Right ventricle myocardium superior (tissue), 1 donor: ENCODE measurements around the gene TAF4. TPM values are rescaled to one million over a fixed set of nuclear protein-coding genes. Genes with fewer than 3 reads are reported as not detected.
"Not testable (repeated sequence)": the region's sequence is repeated elsewhere in the genome, so short reads cannot be mapped to it uniquely, and the experiment has no call there.

ENCODE experiments used
- ATAC-seq: fragments of 200-7000 bp; cut with Tn5 transposase; one replicate; pipeline ENCODE4 v1.9.1; 2020; ENCODE audit warnings: mild to moderate bottlenecking; ENCODE audit not compliant: poor library complexity
- DNase-seq: peaks from one replicate; pipeline ENCODE4 v3.0.0-alpha.2; 2020
- intact Hi-C: fragments of 100-400 bp; cut with DNase I; formaldehyde crosslinking; loops from one replicate; pipeline ENCODE4 v1.11.2; 2022
- total RNA-seq: library from RNA; stranded (reverse); fragmentation: NEBNext Ultra II Directional; extraction: Animal tissue kit (Norgen Biotek cat#: 25700); gene quantifications from one replicate; pipeline ENCODE4 v1.2.1, GENCODE V29; 2021
- donor health status: DM: no; HTN: yes; CAD: no; lungs with severe emphysema.

TAF4 gene
- total RNA-seq, 1 donor from 2014 or later: 11.6 TPM

- ATAC-seq: no peak
- no peak for DNase-seq
- intact Hi-C loops: loop anchor here (5.0 kb wide), 1 partner anchor 70 kb away; no protein-coding TSS in a partner anchor
Observed at GRCh38 chr20:62062661-62063314, 2.9 kb downstream of the TAF4 start.

- intact Hi-C loops: loop anchor here (5.0 kb wide), 1 partner anchor 70 kb away; no protein-coding TSS in a partner anchor
- DNase-seq (no peak), ATAC-seq (no peak)
Observed at GRCh38 chr20:62061851-62062423, 3.7 kb downstream of the TAF4 start.

DNA sequence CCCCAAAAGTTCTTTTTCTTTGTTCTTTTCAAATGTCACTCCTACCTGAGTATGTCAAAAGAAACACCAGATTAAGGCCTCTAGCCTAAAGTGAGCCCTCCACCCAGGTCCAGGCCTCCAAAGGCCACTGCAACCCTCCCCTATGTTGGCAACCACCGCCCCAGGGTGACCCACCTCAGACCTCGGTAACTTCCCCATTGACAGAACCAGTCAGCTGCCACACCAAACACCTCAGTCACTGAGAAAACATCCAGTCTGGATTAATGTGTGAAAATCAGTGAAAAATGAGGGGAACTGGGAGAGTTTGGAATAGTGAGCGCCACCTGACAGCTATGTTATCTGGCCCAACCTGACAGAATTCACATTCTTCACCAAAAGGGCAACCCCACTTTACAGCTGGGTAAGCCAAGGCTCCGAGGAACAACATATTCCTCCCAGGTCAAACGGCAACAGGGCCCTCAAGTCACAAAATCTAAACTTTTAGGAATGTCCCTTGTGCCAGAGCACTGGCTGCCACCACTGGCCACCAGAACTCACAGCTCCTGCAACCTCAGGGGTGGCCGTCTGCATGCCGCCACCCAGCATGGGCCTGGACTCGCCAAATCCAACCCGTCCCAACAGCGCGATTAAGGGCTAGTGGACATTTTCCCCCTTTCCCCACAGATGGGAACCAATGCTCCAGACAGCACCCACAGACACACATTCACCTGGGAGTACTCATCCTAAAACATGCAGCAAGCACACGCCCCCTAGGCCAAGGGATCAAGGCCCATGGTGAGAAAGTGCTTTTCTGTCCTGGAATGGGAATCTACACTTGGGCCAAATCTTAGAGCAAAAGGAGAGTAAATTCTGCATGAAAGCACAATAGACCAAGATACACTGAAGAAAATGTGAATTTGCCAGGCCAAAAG lies 4.8 kb downstream of the TAF4 start:
- intact Hi-C loops: loop anchor here (5.0 kb wide), 1 partner anchor 71 kb away; no protein-coding TSS in a partner anchor
- DNase-seq (no peak), ATAC-seq (no peak)

- no peak for DNase-seq
- no peak for ATAC-seq
- intact Hi-C loops: loop anchor here (5.0 kb wide), 1 partner anchor 72 kb away; no protein-coding TSS in a partner anchor
Observed at GRCh38 chr20:62059920-62060630, 5.6 kb downstream of the TAF4 start.

GRCh38 chr20:62059401-62059800 lies 6.3 kb downstream of the TAF4 start:
- intact Hi-C loops: no loop called here
- DNase-seq (no peak), ATAC-seq (no peak)

DNA sequence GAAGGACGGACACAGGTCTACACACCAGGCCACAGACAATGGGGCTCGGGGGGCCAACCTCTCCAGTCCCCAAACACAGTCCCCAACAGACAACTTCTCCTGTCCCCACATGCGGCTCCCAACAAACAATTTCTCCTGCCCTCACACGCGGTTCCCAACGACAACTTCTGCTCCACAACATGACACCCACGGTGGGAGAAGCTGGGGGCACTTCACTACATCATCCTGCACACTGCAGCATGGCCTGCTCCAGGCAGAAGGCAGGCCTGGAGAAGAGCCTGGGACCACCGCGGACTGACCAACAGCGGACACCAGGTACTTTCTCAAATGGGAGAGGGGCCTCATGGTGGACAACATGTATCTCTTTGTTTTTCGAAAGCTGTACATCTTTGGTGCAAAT lies 6.7 kb downstream of the TAF4 start:
- ATAC-seq: no peak
- no peak for DNase-seq
- intact Hi-C loops: no loop called here

- intact Hi-C loops: no loop called here
- no peak for ATAC-seq
Observed at GRCh38 chr20:62056975-62057374, 8.7 kb downstream of the TAF4 start.

GRCh38 chr20:62056377-62056776 lies 9.3 kb downstream of the TAF4 start:
- ATAC-seq (no peak), DNase-seq (no peak)
- intact Hi-C loops: no loop called here

More at GRCh38 chr20:62056975-62057374, 8.7 kb downstream of the TAF4 start:
- DNase-seq: no peak

GRCh38 chr20:62055862-62056115 lies 9.9 kb downstream of the TAF4 start:
- ATAC-seq, DNase-seq, intact Hi-C loops: not testable (repeated sequence)

DNA sequence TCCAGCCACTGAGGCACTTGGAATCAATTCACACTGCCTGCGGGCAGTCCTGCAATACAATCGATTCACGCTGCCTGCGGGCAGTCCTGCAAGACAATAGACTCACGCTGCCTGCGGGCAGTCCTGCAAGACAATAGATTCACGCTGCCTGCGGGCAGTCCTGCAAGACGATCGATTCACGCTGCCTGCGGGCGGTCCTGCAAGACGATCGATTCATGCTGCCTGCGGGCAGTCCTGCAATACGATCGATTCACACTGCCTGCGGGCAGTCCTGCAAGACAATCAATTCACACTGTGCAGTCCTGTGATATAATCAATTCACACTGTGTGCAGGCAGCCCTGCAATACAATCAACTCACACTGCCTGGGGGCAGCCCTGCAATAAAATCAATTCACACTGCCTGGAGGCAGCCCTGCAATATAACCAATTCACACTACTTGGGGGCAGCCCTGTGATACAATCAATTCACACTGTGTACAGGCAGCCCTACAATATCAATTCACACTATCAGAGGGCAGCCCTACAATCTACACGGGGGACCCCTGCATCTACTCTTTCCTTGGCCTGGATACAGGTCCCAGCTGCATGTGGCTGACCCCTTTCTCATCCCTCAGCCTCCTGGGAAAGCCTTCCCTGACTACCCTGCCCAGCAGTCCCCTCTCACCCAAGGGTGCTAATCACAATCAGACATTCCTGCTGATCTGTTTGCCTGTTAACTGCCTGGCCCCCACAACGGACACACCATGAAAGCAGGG lies 10.4 kb downstream of the TAF4 start:
- intact Hi-C loops: no loop called here
- DNase-seq (no peak), ATAC-seq (no peak)

GRCh38 chr20:62054451-62054953 lies 11.2 kb downstream of the TAF4 start:
- DNase-seq (no peak), ATAC-seq (no peak)
- intact Hi-C loops: no loop called here

- DNase-seq (no peak), ATAC-seq (no peak)
- intact Hi-C loops: no loop called here
Observed at GRCh38 chr20:62053465-62054196, 12.1 kb downstream of the TAF4 start.

GRCh38 chr20:62052842-62053464 lies 12.7 kb downstream of the TAF4 start:
- intact Hi-C loops: no loop called here
- ATAC-seq (no peak), DNase-seq (no peak)

DNA sequence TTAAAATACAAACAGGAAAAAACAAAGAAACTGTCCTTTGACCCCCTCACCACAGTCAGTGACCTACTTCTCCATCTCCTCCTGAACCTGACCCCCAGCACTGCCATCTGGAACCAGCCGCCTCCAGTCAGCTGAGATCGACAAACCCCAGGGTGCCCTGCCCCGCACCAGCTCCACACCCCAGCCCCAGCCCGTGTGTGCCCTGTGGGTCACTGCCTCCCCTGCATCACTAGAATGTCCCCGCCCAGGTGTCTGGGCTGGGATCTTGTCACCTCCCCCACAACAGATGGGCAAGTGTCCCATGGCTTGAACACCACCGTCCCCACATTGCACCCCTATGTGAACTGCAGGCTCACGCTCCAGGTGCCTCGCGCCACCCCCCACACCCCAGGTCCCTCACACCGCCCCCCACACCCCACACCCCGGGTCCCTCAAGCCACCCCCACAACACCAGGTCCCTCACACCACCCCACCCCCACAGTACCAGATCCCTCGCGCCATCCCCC lies 13.3 kb downstream of the TAF4 start:
- intact Hi-C loops: no loop called here
- no peak for ATAC-seq
- no peak for DNase-seq

GRCh38 chr20:62051546-62052255 lies 14.0 kb downstream of the TAF4 start:
- no peak for DNase-seq
- peak; percentile 7 for ATAC-seq
- intact Hi-C loops: no loop called here

- DNase-seq (no peak), ATAC-seq (peak; percentile 42)
- intact Hi-C loops: no loop called here
Observed at GRCh38 chr20:62051144-62051543, 14.5 kb downstream of the TAF4 start.
